Mucosa of rectum (tissue), 2 donors: Measurements from ENCODE around the gene DACH2.
"Not testable (repeated sequence)": the region's sequence is repeated elsewhere in the genome, so short reads cannot be mapped to it uniquely, and the experiment has no call there.

ENCODE experiments used
- H3K27ac ChIP-seq, 2 donors: one replicate each; pipeline ENCODE4 v1.7.0; 2013; ENCODE audit warnings: inconsistent platforms in 2 of 2, low read depth in 2 of 2, low read length in 2 of 2
- H3K27me3 ChIP-seq, 2 donors: one replicate each; pipeline ENCODE4 v1.7.0; 2013; ENCODE audit warnings: low read length in 2 of 2; ENCODE audit not compliant: control insufficient read depth in 2 of 2, insufficient read depth in 2 of 2
- H3K36me3 ChIP-seq, 2 donors: one replicate each; pipeline ENCODE4 v1.7.0; 2013; ENCODE audit warnings: low read length in 2 of 2; ENCODE audit not compliant: control insufficient read depth in 2 of 2, insufficient read depth in 2 of 2
- H3K4me1 ChIP-seq, 2 donors: one replicate each; pipeline ENCODE4 v1.7.0; 2013; ENCODE audit warnings: low read length in 2 of 2, mild to moderate bottlenecking in 1 of 2; ENCODE audit not compliant: control insufficient read depth in 2 of 2, insufficient read depth in 2 of 2
- H3K4me3 ChIP-seq, 2 donors: one replicate each; pipeline ENCODE4 v1.7.0; 2013; ENCODE audit warnings: low read length in 2 of 2
- H3K9ac ChIP-seq, 2 donors: one replicate each; pipeline ENCODE4 v1.7.0; 2013; ENCODE audit warnings: low read length in 2 of 2, low read depth in 1 of 2, mild to moderate bottlenecking in 1 of 2
- H3K9me3 ChIP-seq, 2 donors: one replicate each; pipeline ENCODE4 v1.7.0; 2013; ENCODE audit warnings: low read length in 2 of 2; ENCODE audit not compliant: control insufficient read depth in 2 of 2
- donor health status: healthy.
- donor health status: Normal muscosa, but diverticular disease.

DACH2 gene

GRCh38 chrX:86154553-86154952 is 6.3 kb downstream of the DACH2 start:
- Histone ChIP-seq H3K27ac (no peak overlapping the region), H3K27me3 (peaks cover 0 to 6% of the 10 kb centered on the region in 2 donors), H3K4me3 (no peak overlapping the region), H3K4me1 (no peaks in the 10 kb centered on the region), H3K36me3 (no peaks in the 10 kb centered on the region), H3K9ac (no peak overlapping the region), H3K9me3 (no peaks in the 10 kb centered on the region)

- Histone ChIP-seq H3K9ac (no peak overlapping the region), H3K4me1 (no peaks in the 10 kb centered on the region), H3K36me3 (no peaks in the 10 kb centered on the region), H3K27ac (no peak overlapping the region), H3K4me3 (no peak overlapping the region), H3K27me3 (peaks cover 0 to 4% of the 10 kb centered on the region in 2 donors), H3K9me3 (no peaks in the 10 kb centered on the region)
Observed at GRCh38 chrX:86171366-86171765, 23.1 kb downstream of the DACH2 start.

- H3K9me3 ChIP-seq = no peaks in the 10 kb centered on the region
- H3K4me3 ChIP-seq = no peak overlapping the region
- H3K27me3 ChIP-seq = peaks cover 0 to 4% of the 10 kb centered on the region in 2 donors
- no peaks in the 10 kb centered on the region for H3K4me1 ChIP-seq
- no peaks in the 10 kb centered on the region for H3K36me3 ChIP-seq
- H3K9ac ChIP-seq = no peak overlapping the region
- no peak overlapping the region for H3K27ac ChIP-seq
Observed at GRCh38 chrX:86178906-86179305, 30.7 kb downstream of the DACH2 start.

- not testable (repeated sequence) for H3K27me3 ChIP-seq, H3K9ac ChIP-seq, H3K4me1 ChIP-seq
Observed at GRCh38 chrX:86181325-86181724, 33.1 kb downstream of the DACH2 start.

GRCh38 chrX:86192827-86193226 is 44.6 kb downstream of the DACH2 start:
- Histone ChIP-seq H3K4me3 (no peak overlapping the region), H3K36me3 (no peaks in the 10 kb centered on the region), H3K27me3 (no peaks in the 10 kb centered on the region), H3K4me1 (no peaks in the 10 kb centered on the region), H3K9me3 (no peaks in the 10 kb centered on the region), H3K9ac (no peak overlapping the region), H3K27ac (no peak overlapping the region)

More at GRCh38 chrX:86181325-86181724, 33.1 kb downstream of the DACH2 start:
- H3K36me3 ChIP-seq, H3K9me3 ChIP-seq, H3K27ac ChIP-seq, H3K4me3 ChIP-seq: not testable (repeated sequence)

- no peak overlapping the region for H3K9ac ChIP-seq
- no peaks in the 10 kb centered on the region for H3K9me3 ChIP-seq
- H3K36me3 ChIP-seq = no peaks in the 10 kb centered on the region
- no peak overlapping the region for H3K27ac ChIP-seq
- H3K27me3 ChIP-seq = no peaks in the 10 kb centered on the region
- no peaks in the 10 kb centered on the region for H3K4me1 ChIP-seq
- no peak overlapping the region for H3K4me3 ChIP-seq
Observed at GRCh38 chrX:86194758-86195157, 46.5 kb downstream of the DACH2 start.

- H3K36me3 ChIP-seq = no peaks in the 10 kb centered on the region
- H3K9ac ChIP-seq = no peak overlapping the region
- no peaks in the 10 kb centered on the region for H3K27me3 ChIP-seq
- no peaks in the 10 kb centered on the region for H3K4me1 ChIP-seq
- no peak overlapping the region for H3K27ac ChIP-seq
- H3K9me3 ChIP-seq = no peaks in the 10 kb centered on the region
- H3K4me3 ChIP-seq = no peak overlapping the region
Observed at GRCh38 chrX:86195343-86195742, 47.1 kb downstream of the DACH2 start.

GRCh38 chrX:86197815-86198214 is 49.6 kb downstream of the DACH2 start:
- Histone ChIP-seq H3K36me3 (no peaks in the 10 kb centered on the region), H3K4me1 (no peaks in the 10 kb centered on the region), H3K27me3 (no peaks in the 10 kb centered on the region), H3K9ac (no peak overlapping the region), H3K9me3 (no peaks in the 10 kb centered on the region), H3K4me3 (no peak overlapping the region), H3K27ac (no peak overlapping the region)

- Histone ChIP-seq H3K9ac (no peak overlapping the region), H3K9me3 (no peaks in the 10 kb centered on the region), H3K27me3 (no peaks in the 10 kb centered on the region), H3K36me3 (no peaks in the 10 kb centered on the region), H3K27ac (no peak overlapping the region), H3K4me3 (no peak overlapping the region), H3K4me1 (no peaks in the 10 kb centered on the region)
Observed at GRCh38 chrX:86210772-86211171, 62.5 kb downstream of the DACH2 start.

- Histone ChIP-seq H3K27me3 (no peaks in the 10 kb centered on the region), H3K4me3 (no peak overlapping the region), H3K9me3 (no peaks in the 10 kb centered on the region), H3K4me1 (no peaks in the 10 kb centered on the region), H3K36me3 (no peaks in the 10 kb centered on the region), H3K27ac (no peak overlapping the region), H3K9ac (no peak overlapping the region)
Observed at GRCh38 chrX:86215260-86215659, 67.0 kb downstream of the DACH2 start.

- Histone ChIP-seq H3K4me1 (no peaks in the 10 kb centered on the region), H3K9me3 (no peaks in the 10 kb centered on the region), H3K4me3 (no peak overlapping the region), H3K36me3 (no peaks in the 10 kb centered on the region), H3K9ac (no peak overlapping the region), H3K27ac (no peak overlapping the region), H3K27me3 (no peaks in the 10 kb centered on the region)
Observed at GRCh38 chrX:86237482-86237881, 89.2 kb downstream of the DACH2 start.
